Renal cortical epithelial cell (primary cell): ENCODE results near the gene TSC22D4. TPM values are rescaled to one million over a fixed set of nuclear protein-coding genes. Genes with fewer than 3 reads are reported as not detected.
"Not testable (repeated sequence)": the region's sequence is repeated elsewhere in the genome, so short reads cannot be mapped to it uniquely, and the experiment has no call there.

ENCODE experiments used
- DNase-seq: peaks from one replicate; pipeline ENCODE4 v3.0.0-alpha.2; 2011; ENCODE audit warnings: low read depth
- total RNA-seq: library from RNA; depleted of rRNA; stranded (reverse); fragments of >200 nt; gene quantifications from 2 replicates; pipeline ENCODE4 v1.2.3, GENCODE V29; 2014

The TSC22D4 gene
- total RNA-seq, 1 donor from 2014 or later: 25.2 TPM

GRCh38 chr7:100472854-100473499 is 6.0 kb downstream of the TSC22D4 start:
- no peak for DNase-seq

DNA sequence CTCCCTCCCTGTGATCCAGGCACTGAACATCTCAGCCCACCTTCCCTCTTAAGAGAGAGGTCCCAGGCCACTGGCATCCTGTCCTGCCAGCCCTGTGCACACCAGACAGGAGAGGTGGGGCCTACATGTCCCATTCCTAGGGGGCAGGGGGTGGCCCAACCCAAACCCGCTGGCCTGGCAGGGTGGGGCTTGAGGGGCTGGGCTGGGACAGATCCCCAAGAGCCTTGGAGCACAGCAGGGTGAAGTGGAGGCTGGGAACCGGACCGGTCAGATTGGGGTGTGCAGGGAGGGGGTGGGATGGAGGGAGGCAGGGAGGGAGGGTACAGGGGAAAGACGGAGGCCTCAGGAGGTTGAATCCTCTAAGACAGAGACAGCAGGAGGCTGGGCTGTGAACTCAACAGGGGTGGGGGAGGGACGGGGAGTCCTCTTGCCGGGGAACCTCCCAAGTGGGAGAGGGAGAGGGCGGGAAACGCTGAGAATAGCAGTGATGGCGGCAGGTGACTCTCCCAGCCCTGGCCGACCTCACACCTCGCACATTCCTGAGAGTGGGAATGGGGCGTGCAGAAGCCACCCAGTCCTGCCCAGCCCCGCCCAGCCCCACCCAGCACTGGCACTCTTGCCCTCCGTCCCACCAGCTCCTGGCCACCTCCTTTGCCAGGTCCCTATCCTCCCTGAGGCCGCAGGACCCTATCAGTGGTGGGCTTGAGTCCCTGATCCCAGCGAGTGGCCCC is 6.7 kb downstream of the TSC22D4 start:
- DNase-seq: no peak

DNA sequence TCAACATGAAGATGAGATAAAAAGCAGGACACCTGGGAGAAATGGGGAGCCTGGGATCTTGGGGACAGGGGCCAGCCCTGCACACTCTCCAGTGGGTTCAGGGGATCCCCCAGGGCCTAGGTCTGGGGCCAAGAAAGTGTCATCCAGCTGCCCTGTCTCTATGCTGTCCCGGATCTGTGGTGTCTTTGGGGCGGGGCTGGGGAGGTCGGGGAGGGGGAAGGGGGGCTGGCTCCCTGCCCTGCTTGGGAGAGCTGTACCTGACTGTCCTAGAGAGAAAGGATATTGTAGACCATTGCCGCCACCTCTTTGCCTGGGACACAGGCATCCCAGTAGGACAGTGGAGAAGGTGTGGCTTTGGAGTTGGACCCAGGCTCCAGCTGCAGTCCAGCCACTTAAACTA is 8.0 kb downstream of the TSC22D4 start:
- DNase-seq: no peak

DNA sequence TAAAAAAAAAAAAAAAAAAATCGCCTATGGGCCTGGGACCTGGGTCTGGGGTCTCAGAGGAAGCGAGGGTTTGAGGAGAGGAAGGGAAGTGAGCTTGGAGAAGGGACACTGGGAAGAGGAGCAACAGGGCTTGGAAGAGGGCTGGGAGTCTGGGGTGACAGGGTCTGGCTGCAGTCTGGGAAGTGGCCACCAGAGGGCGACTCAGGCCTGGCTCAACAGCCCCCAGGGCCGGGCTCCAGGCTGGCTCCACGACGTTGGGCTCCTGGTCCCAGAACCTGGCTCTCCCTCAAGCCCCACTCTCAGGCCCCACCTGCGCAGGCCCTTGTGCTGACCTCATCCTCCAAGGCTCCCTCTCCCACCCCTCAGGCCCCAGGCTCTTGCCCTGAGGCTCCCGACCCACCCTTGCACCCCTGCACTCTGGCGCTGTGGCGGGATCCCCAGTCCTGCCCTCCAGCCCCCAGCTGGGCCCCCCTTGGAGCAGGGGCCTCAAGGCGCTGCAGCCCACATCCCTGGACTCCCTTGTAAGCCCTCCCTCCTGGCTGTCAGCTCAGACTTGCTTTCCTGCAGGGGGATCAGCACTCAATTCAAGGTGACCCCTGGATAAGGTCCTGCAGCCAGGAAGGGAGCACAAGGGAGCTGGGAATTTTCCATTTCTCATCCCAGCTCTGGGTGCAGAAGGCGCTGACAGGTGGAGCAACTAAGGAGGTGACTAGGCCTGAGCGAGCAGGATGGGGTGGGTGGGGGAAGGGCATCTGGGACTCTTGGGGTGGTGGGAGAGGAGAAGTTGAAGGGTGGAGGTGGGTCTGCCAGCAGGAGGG is 9.6 kb downstream of the TSC22D4 start:
- peak; percentile 40 for DNase-seq

DNA sequence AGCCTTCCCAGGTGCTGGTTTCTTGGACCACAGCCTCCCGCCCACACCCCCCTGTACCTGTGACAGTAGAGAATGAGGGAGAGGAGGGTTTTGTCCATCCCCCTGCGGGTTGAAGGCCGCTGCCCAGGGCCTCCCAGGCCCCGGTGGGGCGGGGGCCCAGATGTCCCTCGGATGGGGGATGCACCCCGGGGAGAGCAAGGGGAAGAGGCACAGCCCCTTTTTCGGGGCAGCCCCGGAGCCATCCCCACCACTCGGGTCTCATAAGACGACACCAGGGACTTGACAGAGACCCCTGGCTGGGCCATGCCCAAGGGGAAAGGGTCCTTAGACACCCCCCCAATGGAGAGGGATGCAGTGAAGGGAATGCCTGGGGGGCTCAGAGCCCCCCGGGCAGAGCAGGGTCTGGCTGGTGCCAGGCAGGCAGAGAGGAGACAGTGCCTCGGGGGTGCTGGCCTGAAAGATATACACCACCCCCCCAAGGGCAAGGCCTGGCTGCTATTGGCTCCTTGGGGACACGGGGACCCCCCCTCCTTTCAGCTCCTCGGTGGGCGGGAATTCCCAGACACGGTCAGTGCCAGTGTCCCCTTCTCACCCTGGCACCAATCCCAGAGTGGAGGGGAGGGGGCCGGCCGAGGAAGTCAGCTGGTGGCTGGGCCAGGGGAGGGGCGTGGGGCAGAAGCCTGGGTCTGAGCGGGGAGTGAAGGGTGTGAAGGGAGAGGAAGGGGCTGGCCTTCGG is 11.2 kb downstream of the TSC22D4 start:
- no peak for DNase-seq

DNA sequence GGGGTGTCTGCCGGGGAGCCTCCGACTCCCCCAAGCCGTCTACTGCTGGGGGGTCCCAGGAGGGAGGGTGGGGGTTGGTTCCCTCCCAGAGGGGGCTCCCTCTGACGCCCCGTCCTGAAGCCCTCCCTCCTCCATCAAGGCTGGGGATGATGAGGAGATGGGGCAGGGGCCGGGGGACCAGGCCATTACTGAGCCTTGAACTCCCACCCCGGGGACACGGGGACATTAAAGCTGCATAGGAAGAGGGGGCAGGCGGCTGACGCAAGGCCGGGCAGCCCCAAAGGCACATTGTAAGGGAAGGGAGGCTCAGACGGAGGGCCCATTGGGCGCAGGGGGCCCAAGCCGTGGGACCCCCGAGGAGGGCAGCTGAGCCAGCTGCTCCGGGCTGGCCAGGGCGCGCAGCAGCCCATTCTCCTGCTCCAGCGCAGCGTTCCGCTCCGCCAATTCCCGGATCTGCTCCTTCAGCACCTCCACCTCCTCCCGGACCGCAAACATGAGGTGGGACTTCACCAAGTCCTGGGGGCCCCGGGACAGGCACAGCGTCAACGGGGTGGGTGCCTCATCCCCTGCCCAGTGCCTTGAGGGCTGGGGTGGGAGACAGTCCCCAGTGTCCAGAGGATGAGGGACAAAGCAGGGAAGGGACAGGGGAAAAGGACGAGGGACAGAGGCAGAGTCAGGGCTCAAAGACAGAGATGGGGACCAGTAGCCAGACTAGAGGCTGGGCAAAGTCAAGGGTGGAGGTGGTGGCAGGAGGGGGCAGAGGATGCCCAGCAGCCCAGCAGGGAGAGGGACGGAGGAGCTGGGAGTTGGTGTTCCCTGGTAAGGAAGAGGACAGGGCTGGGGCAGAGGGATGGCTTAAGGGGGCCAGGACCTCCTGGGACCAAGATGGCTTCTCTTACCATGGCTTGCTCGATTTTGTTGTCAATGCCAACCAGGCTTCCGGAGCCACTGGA is 12.1 kb downstream of the TSC22D4 start:
- no peak for DNase-seq

- peak; percentile 57 for DNase-seq
Observed at GRCh38 chr7:100465702-100466311, 13.2 kb downstream of the TSC22D4 start.

DNA sequence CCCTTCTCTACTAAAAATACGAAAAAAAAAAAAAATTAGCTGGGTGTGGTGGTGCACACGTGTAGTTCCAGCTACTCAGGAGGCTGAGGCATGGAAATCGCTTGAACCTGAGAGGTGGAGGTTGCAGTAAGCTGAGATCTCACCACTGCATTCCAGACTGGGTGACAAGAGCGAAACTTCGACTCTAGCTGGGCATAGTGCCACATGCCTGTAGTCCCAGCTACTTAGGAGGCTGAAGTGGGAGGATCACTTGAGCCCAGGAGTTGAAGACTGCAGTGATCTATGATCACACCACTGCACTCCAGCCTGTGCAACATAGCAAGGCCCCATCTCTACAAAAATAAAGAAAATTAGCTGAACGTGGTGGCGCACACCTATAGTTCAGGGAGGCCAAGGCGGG is 13.7 kb downstream of the TSC22D4 start:
- DNase-seq: no peak

DNA sequence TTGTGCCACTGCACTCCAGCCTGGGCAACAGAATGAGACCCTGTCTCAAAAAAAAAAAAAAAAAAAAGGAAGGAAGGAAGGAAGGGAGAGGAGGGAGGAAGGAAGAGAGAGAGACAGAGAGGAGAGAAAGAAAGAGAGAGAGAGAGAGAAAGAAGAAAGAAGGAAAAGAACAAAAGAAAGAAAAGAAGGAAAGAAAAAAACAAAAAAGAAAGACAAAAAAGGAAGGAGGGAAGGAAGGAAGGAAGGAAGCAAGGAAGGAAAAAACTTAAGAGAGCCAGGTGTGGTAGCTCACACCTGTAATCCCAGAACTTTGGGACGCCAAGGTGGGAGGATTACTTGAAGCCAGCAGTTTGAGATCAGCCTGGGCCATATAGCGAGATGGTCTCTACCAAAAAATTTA is 14.2 kb downstream of the TSC22D4 start:
- no peak for DNase-seq

DNA sequence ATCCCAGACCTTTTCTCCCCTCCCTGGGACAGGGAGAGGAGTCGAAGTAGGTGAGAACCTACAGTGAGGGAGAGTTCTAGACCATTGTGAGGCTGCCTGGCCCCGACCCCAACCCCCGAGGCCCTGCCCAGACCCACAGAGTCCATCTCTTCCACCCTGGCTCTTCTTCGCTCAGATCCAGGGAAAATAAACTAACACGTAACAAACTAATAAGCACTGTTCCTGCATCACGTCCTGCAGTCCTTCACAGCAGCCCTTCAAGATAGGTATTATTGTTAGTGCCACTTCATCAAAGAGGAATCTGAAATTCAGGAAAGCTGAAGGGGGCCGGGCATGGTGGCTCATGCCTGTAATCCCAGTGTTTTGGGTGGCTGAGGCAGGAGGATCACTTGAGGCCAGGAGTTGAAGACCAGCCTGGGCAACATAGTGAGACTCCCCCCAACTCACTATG is 14.8 kb downstream of the TSC22D4 start, which contains the start of gene SPACDR:
Gene SPACDR (minus strand): TSS at position 51 of the 451 bp plus-strand sequence. CDS start 235 bp downstream, outside the sequence.
- no peak for DNase-seq

DNA sequence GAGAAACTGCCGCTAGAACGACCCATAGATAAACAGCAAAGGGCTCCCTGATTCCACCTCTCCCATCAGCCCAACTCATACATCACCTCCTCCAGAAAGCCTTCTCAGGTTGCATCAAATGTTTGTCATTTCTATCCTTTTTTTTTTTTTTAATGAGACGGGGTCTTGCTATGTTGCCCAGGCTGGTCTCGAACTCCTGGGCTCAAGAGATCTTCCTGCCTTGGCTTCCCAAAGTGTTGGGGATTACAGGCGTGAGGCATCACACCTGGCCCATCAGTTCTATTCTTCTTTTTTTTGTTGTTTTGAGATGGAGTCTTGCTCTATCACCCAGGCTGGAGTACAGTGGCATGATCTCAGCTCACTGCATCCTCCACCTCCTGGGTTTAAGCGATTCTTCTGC is 22.0 kb downstream of the TSC22D4 start:
- DNase-seq: no peak

GRCh38 chr7:100456562-100456961 is 22.5 kb downstream of the TSC22D4 start:
- no peak for DNase-seq

DNA sequence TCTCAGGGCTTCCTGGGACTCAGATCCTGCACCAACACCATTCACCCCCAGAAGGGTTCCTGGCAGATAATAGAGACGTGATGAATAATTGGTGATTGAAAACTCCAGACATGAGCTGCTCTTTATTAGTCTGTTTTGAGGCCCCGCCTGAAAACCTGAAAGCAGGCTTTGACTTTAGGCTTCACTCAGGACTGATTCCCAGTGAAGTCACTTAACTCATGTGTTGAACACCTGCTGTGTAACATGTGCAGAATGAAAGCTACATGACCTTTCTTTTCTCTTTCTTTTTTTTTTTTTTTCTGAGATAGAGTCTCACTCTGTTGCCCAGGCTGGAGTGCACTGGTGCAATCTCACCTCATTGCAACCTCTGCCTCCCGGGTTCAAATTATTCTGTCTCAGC is 23.8 kb downstream of the TSC22D4 start:
- DNase-seq: no peak

DNA sequence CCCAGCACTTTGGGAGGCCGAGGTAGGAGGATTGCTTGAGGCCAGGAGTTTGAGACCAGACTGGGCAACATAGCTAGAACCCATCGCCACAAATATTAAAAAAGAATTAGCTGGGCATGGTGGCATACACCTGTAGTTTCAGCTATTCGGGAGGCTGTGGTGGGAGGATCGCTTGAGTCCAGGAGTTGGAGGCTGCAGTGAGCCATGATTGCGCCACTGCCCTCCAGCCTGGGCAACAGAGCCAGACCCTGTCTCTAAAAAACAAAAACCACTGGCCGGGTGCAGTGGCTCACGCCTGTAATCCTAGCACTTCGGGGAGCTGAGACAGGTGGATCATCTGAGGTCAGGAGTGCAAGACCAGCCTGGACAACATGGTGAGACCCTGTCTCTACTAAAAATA is 25.2 kb downstream of the TSC22D4 start:
- DNase-seq: not testable (repeated sequence)

GRCh38 chr7:100452513-100452912 is 26.5 kb downstream of the TSC22D4 start:
- DNase-seq: no peak

GRCh38 chr7:100449190-100449795 is 29.7 kb downstream of the TSC22D4 start:
- no peak for DNase-seq

DNA sequence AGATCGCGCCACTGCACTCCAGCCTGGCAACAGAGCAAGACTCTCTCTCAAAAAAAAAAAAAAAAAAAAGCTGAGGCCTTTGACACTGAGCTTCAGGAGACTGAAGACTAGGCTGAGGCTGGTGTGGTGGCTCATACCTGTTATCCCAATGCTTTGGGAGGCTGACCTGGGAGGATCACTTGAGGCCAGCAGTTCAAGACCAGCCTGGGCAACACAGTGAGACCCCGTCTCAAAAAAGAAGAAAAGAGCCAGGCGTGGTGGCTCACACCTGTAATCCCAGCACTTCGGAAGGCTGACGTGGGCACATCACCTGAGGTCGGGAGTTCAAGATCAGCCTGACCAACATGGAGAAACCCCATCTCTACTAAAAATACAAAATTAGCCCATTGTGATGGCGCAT is 31.7 kb downstream of the TSC22D4 start:
- not testable (repeated sequence) for DNase-seq

GRCh38 chr7:100446040-100446439 is 33.0 kb downstream of the TSC22D4 start:
- no peak for DNase-seq
